AG04450 (cell line): ENCODE measurements around the gene CLIP2. TPM values are rescaled to one million over a fixed set of nuclear protein-coding genes. Genes with fewer than 3 reads are reported as not detected.

Source experiments
- CTCF ChIA-PET: fragments of 300-600, 350-600 bp; formaldehyde crosslinking; extraction: SDS; loops from one replicate; lab custom pipeline; 2022; ENCODE audit warnings: antibody characterized with exemption, inconsistent platforms; lab: Charles Lee
- POLR2A ChIA-PET: fragments of 350-600 bp; formaldehyde crosslinking; extraction: SDS; loops from one replicate; lab custom pipeline; 2021; ENCODE audit warnings: antibody characterized with exemption, inconsistent platforms; lab: Yijun Ruan, JAX
- DNase-seq: peaks from one replicate; pipeline ENCODE4 v3.0.0-alpha.2; 2011; ENCODE audit warnings: low read depth, low spot score
- H3K27ac ChIP-seq: one replicate; pipeline ENCODE4 v1.5.1; 2012; ENCODE audit warnings: low read depth, low read length, control low read depth
- H3K27me3 ChIP-seq: one replicate; pipeline ENCODE4 v1.6.0; 2012; ENCODE audit warnings: low read length; ENCODE audit not compliant: control insufficient read depth, insufficient read depth
- H3K4me3 ChIP-seq: 2 replicates; pipeline ENCODE4 v1.5.1; 2011; ENCODE audit warnings: mild to moderate bottlenecking, low read depth, low read length, control low read depth
- H3K9me3 ChIP-seq: 2 replicates; pipeline ENCODE4 v1.5.1; 2012; ENCODE audit warnings: low read length; ENCODE audit not compliant: control insufficient read depth, insufficient read depth
- CTCF ChIP-seq: IDR thresholded peaks from 2 replicates; pipeline ENCODE4 v1.5.1; 2011; ENCODE audit warnings: low read depth, low read length, control low read depth, inconsistent platforms
- polyA plus RNA-seq: library from polyadenylated mRNA; depleted of rRNA; stranded (reverse); fragments of >200 nt; gene quantifications from 2 replicates; pipeline ENCODE4 v1.2.3, GENCODE V29; 2011

The CLIP2 gene
- polyA plus RNA-seq, 1 experiment = 7.2 TPM

DNA sequence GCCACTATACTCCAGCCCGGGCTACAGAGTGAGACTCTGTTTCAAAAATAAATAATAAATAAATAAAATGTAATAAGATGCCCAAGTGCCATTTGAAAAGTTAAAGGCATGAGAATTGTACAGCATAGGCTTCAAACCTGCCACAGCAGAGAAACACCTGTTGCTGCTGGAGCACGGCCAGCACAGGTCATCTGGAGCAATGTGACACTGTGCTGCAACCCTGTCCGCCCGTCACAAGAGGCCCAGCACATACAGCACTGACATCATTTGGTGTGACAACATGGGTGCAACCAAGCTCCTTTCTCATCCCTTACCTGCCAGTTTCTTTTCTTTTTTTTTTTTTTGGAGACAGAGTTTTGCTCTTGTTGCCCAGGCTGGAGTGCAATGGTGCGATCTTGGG is 36.3 kb upstream of the CLIP2 start:
- H3K27ac ChIP-seq = no peak overlapping the region
- ChIA-PET POLR2A (interaction anchor here (0.7 kb wide), 2 partner anchors 14 to 885 kb away, joined by 3 read pairs; no protein-coding TSS in a partner anchor), CTCF (interaction anchor here (0.7 to 1.0 kb wide), 2 partner anchors 8 to 148 kb away, joined by 4 read pairs; no protein-coding TSS in a partner anchor)
- peak overlapping the region; percentile 99; the same call in 1 of the 2 replicates for H3K4me3 ChIP-seq
- no peaks in the 10 kb centered on the region for H3K27me3 ChIP-seq
- peaks cover 3% of the 10 kb centered on the region; the same call in 1 of the 2 replicates for H3K9me3 ChIP-seq
- DNase-seq = no peak
- no peak for TF ChIP-seq CTCF

GRCh38 chr7:74253331-74253730 is 35.9 kb upstream of the CLIP2 start:
- peaks cover 3% of the 10 kb centered on the region; the same call in 1 of the 2 replicates for H3K9me3 ChIP-seq
- POLR2A ChIA-PET = no interaction called here

DNA sequence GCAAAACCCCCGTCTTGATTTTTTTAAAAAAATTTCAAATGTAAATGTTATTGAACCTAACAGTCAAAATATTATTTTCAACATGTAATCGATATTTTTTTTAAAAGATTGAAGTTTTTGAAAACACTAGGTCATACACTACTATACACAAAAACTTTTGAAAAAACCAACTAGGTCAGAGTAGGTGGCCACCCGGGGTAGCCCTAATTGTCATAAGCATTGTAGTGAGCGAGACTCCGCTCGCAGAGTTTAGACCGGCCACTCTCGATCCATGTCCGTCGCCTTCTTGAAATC is 35.4 kb upstream of the CLIP2 start:
- Histone ChIP-seq H3K27ac (no peak overlapping the region), H3K4me3 (peak overlapping the region; percentile 99), H3K9me3 (peaks cover 3% of the 10 kb centered on the region; the same call in 1 of the 2 replicates), H3K27me3 (no peaks in the 10 kb centered on the region)
- TF ChIP-seq CTCF = no peak
- ChIA-PET POLR2A (interaction anchor here (1.3 kb wide), 1 partner anchor 36 kb away, joined by 4 read pairs; the partner anchor contains the start of gene CLIP2), CTCF (no interaction called here)
- DNase-seq = no peak

More at GRCh38 chr7:74253331-74253730, 35.9 kb upstream of the CLIP2 start:
- no peak for DNase-seq
- no peak overlapping the region for H3K27ac ChIP-seq
- no peaks in the 10 kb centered on the region for H3K27me3 ChIP-seq
- no peak for TF ChIP-seq CTCF
- CTCF ChIA-PET = interaction anchor here (0.7 kb wide), 1 partner anchor 8 kb away, joined by 4 read pairs; no protein-coding TSS in a partner anchor
- H3K4me3 ChIP-seq = peak overlapping the region; percentile 99

GRCh38 chr7:74254129-74254857 is 34.9 kb upstream of the CLIP2 start, which contains the start of gene RFC2:
Gene RFC2, minus strand, starts transcription at chr7:74254399. Its CDS starts 16 bp downstream, at chr7:74254383.
- peaks cover 3% of the 10 kb centered on the region; the same call in 1 of the 2 replicates for H3K9me3 ChIP-seq
- TF ChIP-seq CTCF = peak; percentile 26; the same call in 1 of the 2 replicates
- CTCF ChIA-PET = no interaction called here
- no peaks in the 10 kb centered on the region for H3K27me3 ChIP-seq
- DNase-seq = peak; percentile 84
- POLR2A ChIA-PET = interaction anchor here (1.3 kb wide), 1 partner anchor 35 kb away, joined by 4 read pairs; the partner anchor contains the start of gene CLIP2
- peak within 1 kb of the TSS; percentile 99 for H3K4me3 ChIP-seq
- peak within 1 kb of the TSS; percentile 91 for H3K27ac ChIP-seq
